ENCODE measurements around the gene CD82. TPM values are rescaled to one million over a fixed set of nuclear protein-coding genes. Genes with fewer than 3 reads are reported as not detected.
A peak's percentile ranks its signal among the peaks of the same experiment; 100 is the strongest.

Gene CD82
- total RNA-seq, 1 donor from 2014 or later, result 28.3 TPM

GRCh38 chr11:44630511-44631210, 65.2 kb downstream of the CD82 start:
- intact Hi-C loops (cut with DNase I), result no loop called here
- Histone ChIP-seq H3K36me3 (no peaks in the 10 kb centered on the region), H3K4me3 (no peak overlapping the region), H3K9me3 (no peaks in the 10 kb centered on the region), H3K27me3 (no peaks in the 10 kb centered on the region), H3K27ac (no peak overlapping the region), H3K4me1 (peaks cover 3 to 15% of the 10 kb centered on the region in 2 donors)
- peak; percentile 7 to 49 for DNase-seq (ENCODE audit: low spot score in 2 of 2)
- no peak for TF ChIP-seq CTCF (IDR thresholded peaks at IDR 0.05)

- Histone ChIP-seq H3K4me3 (no peak overlapping the region), H3K9me3 (no peaks in the 10 kb centered on the region), H3K36me3 (no peaks in the 10 kb centered on the region), H3K27ac (no peak overlapping the region), H3K4me1 (peaks cover 3 to 15% of the 10 kb centered on the region in 2 donors), H3K27me3 (no peaks in the 10 kb centered on the region)
- peak in 1 of 2 donors; percentile 47 for DNase-seq (ENCODE audit: low spot score in 2 of 2)
- intact Hi-C loops (cut with DNase I), result no loop called here
- no peak for TF ChIP-seq CTCF (IDR thresholded peaks at IDR 0.05)
Observed at GRCh38 chr11:44631831-44632230, 66.4 kb downstream of the CD82 start.

- H3K4me1 ChIP-seq, result peaks cover 3 to 12% of the 10 kb centered on the region in 2 donors
Observed at GRCh38 chr11:44632466-44633123, 67.1 kb downstream of the CD82 start.

GRCh38 chr11:44633641-44634040, 68.2 kb downstream of the CD82 start:
- Histone ChIP-seq H3K4me3 (no peak overlapping the region), H3K4me1 (peaks cover 0 to 5% of the 10 kb centered on the region in 2 donors), H3K27me3 (no peaks in the 10 kb centered on the region), H3K9me3 (no peaks in the 10 kb centered on the region), H3K36me3 (no peaks in the 10 kb centered on the region), H3K27ac (no peak overlapping the region)
- no peak for TF ChIP-seq CTCF (IDR thresholded peaks at IDR 0.05)
- no peak for DNase-seq (ENCODE audit: low spot score in 2 of 2)
- intact Hi-C loops (cut with DNase I), result no loop called here

More at GRCh38 chr11:44632466-44633123, 67.1 kb downstream of the CD82 start:
- intact Hi-C loops (cut with DNase I), result no loop called here
- TF ChIP-seq CTCF (IDR thresholded peaks at IDR 0.05), result no peak
- Histone ChIP-seq H3K36me3 (no peaks in the 10 kb centered on the region), H3K9me3 (no peaks in the 10 kb centered on the region), H3K27ac (no peak overlapping the region), H3K27me3 (no peaks in the 10 kb centered on the region), H3K4me3 (no peak overlapping the region)
- DNase-seq (ENCODE audit: low spot score in 2 of 2), result peak in 1 of 2 donors; percentile 58

GRCh38 chr11:44634401-44635281, 69.2 kb downstream of the CD82 start:
- no peaks in the 10 kb centered on the region for H3K9me3 ChIP-seq
- H3K4me1 ChIP-seq, result peaks cover 0 to 5% of the 10 kb centered on the region in 2 donors
- intact Hi-C loops (cut with DNase I), result no loop called here
- no peaks in the 10 kb centered on the region for H3K36me3 ChIP-seq
- no peak for TF ChIP-seq CTCF (IDR thresholded peaks at IDR 0.05)
- no peak overlapping the region for H3K4me3 ChIP-seq
- no peaks in the 10 kb centered on the region for H3K27me3 ChIP-seq
- peak in 1 of 2 donors; percentile 76 for DNase-seq (ENCODE audit: low spot score in 2 of 2)
- H3K27ac ChIP-seq, result no peak overlapping the region
